ENCODE results near the gene CMTM5.

Gene CMTM5

DNA sequence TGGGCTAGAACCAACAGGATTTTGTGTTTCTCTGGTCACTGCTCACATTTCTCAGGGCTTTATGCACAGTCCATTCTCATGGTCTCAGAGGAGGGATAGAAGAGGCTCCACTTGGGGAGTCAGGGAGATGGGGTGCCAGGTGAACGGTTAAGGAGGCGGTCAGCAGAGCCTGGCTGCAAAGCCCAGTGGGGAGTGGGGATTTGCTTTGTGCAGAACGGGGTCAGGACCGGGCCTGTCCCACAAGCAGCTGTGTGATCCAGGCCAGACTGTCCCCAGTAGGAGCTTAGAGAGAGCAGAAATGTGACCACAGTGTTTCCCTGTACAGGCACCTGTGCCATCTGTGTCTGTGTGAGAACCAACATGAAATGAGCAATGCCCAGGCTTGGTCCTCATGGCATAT lies 4.1 kb downstream of the CMTM5 start:
- H3K9me3 ChIP-seq: no peaks in the 10 kb centered on the region
- no peak for DNase-seq
- TF ChIP-seq, protein P1, sequence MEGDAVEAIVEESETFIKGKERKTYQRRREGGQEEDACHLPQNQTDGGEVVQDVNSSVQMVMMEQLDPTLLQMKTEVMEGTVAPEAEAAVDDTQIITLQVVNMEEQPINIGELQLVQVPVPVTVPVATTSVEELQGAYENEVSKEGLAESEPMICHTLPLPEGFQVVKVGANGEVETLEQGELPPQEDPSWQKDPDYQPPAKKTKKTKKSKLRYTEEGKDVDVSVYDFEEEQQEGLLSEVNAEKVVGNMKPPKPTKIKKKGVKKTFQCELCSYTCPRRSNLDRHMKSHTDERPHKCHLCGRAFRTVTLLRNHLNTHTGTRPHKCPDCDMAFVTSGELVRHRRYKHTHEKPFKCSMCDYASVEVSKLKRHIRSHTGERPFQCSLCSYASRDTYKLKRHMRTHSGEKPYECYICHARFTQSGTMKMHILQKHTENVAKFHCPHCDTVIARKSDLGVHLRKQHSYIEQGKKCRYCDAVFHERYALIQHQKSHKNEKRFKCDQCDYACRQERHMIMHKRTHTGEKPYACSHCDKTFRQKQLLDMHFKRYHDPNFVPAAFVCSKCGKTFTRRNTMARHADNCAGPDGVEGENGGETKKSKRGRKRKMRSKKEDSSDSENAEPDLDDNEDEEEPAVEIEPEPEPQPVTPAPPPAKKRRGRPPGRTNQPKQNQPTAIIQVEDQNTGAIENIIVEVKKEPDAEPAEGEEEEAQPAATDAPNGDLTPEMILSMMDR (IDR thresholded peaks at IDR 0.05): no peak
- no peak overlapping the region for H3K27ac ChIP-seq
- H3K36me3 ChIP-seq: no peaks in the 10 kb centered on the region
- H3K4me1 ChIP-seq: peaks cover 0 to 6% (median 2%) of the 10 kb centered on the region in 4 donors
- no peak overlapping the region for H3K4me3 ChIP-seq
- H3K27me3 ChIP-seq: peaks cover 0 to 23% of the 10 kb centered on the region in 2 donors
- intact Hi-C loops (cut with DNase I; ENCODE audit: low total_unique reads): loop anchor here (2.0 kb wide), 1 partner anchor 54 kb away; no protein-coding TSS in a partner anchor

DNA sequence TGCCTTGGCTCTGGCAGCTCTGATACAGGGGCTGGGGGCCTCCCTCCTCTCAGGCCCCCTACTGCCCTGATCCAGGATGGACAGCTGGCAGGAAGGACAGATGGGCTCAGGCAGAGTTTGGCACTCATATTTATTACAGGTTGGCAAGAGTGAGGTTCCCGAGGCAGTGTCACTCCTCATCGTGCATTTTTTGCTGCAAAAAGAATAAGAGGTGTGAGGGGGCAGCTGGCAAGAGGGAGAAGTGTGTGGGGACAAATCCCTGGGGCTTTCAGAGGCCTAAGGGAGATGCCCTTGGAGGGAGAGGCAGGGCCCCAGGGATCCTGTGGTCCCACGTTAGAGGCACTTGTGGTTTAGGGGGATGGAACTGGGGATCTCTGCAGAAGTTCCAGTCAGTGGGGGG lies 5.0 kb downstream of the CMTM5 start:
- DNase-seq: no peak
- Histone ChIP-seq H3K4me3 (no peak overlapping the region), H3K27me3 (peaks cover 0 to 23% of the 10 kb centered on the region in 2 donors), H3K4me1 (peaks cover 0 to 4% (median 0%) of the 10 kb centered on the region in 4 donors), H3K9me3 (no peaks in the 10 kb centered on the region), H3K36me3 (no peaks in the 10 kb centered on the region), H3K27ac (no peak overlapping the region)
- TF ChIP-seq, protein P1 (IDR thresholded peaks at IDR 0.05): no peak
- intact Hi-C loops (cut with DNase I; ENCODE audit: low total_unique reads): loop anchor here (2.0 kb wide), 1 partner anchor 55 kb away; no protein-coding TSS in a partner anchor

DNA sequence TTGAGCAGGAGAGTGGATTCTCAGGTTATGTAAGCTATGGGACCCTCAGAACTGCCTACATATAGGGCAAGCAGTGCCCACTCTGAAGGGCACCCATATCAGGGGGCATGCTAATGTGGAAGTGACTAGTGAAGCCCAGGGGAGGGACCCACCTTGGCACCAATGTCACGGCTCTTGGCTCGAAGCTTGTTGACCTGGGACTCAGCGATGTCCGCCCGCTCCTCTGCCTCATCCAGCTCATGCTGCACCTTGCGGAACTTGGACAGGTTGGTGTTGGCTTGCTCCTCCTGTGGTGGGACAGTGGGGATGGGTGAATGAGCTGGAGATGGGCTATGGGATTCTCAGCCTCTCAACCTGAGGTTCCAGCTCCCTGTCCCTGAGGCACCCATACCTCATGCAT lies 5.4 kb downstream of the CMTM5 start:
- Histone ChIP-seq H3K4me3 (no peak overlapping the region), H3K36me3 (no peaks in the 10 kb centered on the region), H3K27me3 (peaks cover 0 to 23% of the 10 kb centered on the region in 2 donors), H3K27ac (no peak overlapping the region), H3K4me1 (peaks cover 0 to under 1% (median 0%) of the 10 kb centered on the region in 4 donors), H3K9me3 (no peaks in the 10 kb centered on the region)
- DNase-seq: no peak
- TF ChIP-seq, protein P1 (IDR thresholded peaks at IDR 0.05): no peak
- intact Hi-C loops (cut with DNase I; ENCODE audit: low total_unique reads): no loop called here

DNA sequence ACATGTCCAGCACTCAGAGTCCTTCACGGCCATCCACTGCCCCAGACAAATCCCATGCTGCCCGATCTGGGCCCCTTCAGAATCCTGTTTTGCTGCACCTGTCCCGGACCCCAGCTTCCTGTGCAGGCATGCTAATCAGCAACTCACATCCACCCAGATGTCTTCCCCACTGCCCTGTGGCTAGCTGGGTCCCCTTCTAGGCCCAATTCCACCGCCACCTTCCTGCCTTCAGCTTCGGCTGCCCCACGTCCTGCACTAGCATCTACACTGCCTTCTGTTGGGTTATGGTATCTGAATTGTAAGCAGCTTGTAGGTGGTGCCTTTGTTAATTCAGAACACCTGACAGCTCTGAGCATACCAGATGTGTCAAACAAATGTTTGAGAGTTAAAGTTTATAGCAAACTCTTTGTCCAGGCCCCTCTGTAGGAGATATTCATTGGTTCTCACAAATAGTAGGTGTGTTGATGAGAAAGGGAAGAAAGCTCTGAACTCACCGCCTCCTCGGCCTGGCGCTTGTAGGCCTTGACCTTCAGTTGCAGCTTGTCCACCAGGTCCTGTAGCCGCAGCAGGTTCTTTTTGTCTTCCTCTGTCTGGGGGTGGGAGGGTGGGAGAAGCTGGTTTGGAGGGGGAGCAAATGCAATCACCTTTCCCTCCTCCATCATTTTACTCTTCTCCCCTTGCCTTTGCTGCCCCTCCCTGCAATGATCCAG lies 6.0 kb downstream of the CMTM5 start:
- TF ChIP-seq, protein P1 (IDR thresholded peaks at IDR 0.05): no peak
- Histone ChIP-seq H3K27me3 (peaks cover 0 to 24% of the 10 kb centered on the region in 2 donors), H3K4me3 (no peak overlapping the region), H3K4me1 (no peaks in the 10 kb centered on the region), H3K9me3 (no peaks in the 10 kb centered on the region), H3K27ac (no peak overlapping the region), H3K36me3 (no peaks in the 10 kb centered on the region)
- intact Hi-C loops (cut with DNase I; ENCODE audit: low total_unique reads): no loop called here
- no peak for DNase-seq

DNA sequence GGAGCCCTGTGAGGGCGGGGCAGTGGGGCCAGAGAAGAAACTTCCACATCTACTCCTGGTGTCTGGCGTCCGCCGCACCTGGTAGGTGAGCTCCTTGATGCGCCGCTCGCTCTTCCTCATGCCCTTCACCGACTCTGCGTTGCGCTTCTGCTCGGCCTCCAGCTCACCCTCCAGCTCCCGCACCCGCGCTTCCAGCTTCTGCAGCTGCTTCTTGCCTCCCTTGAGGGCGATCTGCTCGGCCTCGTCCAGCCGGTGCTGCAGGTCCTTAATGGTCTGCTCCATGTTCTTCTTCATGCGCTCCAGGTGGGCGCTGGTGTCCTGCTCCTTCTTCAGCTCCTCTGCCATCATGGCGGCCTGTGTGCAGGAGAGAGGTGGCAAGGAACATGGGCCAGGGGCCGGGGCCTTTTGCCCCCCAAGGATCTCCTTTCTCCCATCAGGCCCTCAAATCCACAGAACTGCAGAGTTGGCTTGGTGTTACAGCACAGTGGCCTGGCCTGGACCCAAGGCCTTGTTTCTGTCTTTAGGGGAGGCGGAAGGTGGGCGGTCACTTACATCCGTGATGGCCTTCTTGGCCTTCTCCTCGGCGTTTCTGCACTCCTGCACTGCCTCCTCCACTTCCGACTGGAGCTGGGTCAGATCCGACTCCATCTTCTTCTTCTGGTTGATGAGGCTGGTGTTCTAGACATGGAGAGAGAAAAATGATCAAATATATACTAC lies 7.7 kb downstream of the CMTM5 start:
- TF ChIP-seq, protein P1 (IDR thresholded peaks at IDR 0.05): no peak
- intact Hi-C loops (cut with DNase I; ENCODE audit: low total_unique reads): no loop called here
- no peaks in the 10 kb centered on the region for H3K9me3 ChIP-seq
- H3K27me3 ChIP-seq: peaks cover 0 to 40% of the 10 kb centered on the region in 2 donors
- no peaks in the 10 kb centered on the region for H3K4me1 ChIP-seq
- no peak for DNase-seq
- no peaks in the 10 kb centered on the region for H3K36me3 ChIP-seq
- H3K4me3 ChIP-seq: no peak overlapping the region
- H3K27ac ChIP-seq: no peak overlapping the region
